GM18505 (cell line): ENCODE data around the gene MOV10L1.

Experiments
- ATAC-seq: cut with Tn5 transposase; IDR thresholded peaks from one replicate; pipeline ENCODE4 v1.9.1; 2021; ENCODE audit not compliant: unreplicated experiment
- POLR2A ChIP-seq: IDR thresholded peaks from 4 replicates; pipeline ENCODE4 v1.6.1; 2011; ENCODE audit warnings: borderline replicate concordance; ENCODE audit not compliant: insufficient read depth, insufficient read length; ENCODE audit errors: extremely low read depth

Gene MOV10L1

DNA sequence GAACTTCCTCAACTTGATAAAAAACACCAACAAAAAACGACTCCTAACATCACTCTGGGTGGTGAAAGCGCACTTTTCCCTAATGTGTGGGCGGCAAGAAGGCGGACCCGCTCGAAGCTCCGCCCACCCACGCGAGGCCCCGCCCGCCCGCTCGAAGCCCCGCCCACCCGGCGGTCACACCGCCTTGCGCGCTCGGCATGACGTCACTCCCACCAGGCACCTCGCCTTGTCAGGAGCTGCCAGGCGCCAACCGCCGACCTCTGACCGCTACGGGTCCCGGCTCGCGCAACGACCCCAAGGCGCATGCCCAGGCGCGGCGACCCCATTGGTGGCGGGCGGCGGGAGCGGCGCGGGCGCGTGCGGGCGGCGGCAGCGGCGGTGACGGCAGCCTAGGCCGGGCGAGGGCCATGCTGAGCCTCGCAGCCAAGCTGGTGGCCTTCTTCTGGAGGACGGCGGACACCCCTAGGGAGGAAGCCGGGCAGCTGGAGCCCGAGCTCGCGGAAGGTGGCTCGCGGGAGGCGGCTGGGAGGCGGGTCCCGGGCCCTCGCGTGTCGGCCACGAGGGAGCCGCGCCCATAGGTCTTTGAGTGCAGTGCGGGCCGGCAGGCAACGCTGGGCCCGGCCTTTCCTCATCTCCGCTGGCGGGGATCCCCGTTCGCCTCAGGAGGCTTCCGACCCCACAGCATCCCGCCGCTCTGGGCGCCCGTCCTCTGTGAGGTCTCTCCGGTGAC, at the start of gene MOV10L1:
Gene MOV10L1, plus strand, starts transcription at position 325 of the 730 bp plus-strand sequence. Its CDS starts 83 bp downstream, at position 408.
- no peak for TF ChIP-seq POLR2A
- ATAC-seq: no peak

DNA sequence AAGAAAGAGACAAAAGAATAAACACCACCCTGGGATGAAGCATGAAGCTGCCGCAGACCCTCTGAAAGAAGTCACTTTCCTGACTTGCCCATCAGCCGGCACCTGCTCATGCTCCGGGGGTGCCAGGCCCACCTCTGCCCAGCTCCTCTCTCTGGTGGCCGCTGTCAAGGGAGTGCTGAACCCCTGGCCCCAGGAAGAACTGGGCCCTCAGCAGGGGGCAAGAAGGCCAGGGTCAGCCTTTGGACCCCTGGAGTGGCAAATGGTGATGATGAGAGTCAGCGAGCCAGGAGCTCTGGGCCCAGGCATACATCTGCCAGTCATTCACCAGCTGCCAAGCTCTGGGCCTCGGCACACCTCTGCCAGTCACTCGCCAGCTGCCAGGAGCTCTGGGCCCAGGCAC, 49.1 kb upstream of the MOV10L1 start:
- TF ChIP-seq POLR2A: no peak
- no peak for ATAC-seq

- TF ChIP-seq POLR2A: no peak
- no peak for ATAC-seq
Observed at GRCh38 chr22:50041361-50042065, 48.3 kb upstream of the MOV10L1 start.

- ATAC-seq: no peak
- TF ChIP-seq POLR2A: no peak
Observed at GRCh38 chr22:50044485-50045118, 45.2 kb upstream of the MOV10L1 start.

- no peak for ATAC-seq
- no peak for TF ChIP-seq POLR2A
Observed at GRCh38 chr22:50045211-50046018, 44.4 kb upstream of the MOV10L1 start.

DNA sequence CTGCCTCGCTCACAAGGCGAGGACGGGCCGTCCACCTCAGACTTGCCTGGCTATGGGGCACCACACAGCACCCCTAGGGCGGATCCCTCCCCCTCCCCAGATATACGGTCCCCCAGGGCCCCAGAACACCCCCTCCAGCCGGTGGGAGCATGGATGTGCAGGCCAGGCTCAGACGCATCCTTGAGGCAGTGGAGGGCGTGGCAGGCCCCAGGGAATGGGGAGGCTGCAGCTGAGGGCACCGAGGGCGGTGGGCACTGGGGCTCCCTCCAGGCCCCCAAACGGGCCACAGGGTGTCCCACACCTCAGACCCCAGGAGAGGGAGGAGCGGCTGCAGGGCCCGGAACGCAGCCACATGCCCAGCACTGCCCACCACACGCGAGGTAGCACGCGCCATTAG, 43.8 kb upstream of the MOV10L1 start:
- TF ChIP-seq POLR2A: no peak
- ATAC-seq: no peak

DNA sequence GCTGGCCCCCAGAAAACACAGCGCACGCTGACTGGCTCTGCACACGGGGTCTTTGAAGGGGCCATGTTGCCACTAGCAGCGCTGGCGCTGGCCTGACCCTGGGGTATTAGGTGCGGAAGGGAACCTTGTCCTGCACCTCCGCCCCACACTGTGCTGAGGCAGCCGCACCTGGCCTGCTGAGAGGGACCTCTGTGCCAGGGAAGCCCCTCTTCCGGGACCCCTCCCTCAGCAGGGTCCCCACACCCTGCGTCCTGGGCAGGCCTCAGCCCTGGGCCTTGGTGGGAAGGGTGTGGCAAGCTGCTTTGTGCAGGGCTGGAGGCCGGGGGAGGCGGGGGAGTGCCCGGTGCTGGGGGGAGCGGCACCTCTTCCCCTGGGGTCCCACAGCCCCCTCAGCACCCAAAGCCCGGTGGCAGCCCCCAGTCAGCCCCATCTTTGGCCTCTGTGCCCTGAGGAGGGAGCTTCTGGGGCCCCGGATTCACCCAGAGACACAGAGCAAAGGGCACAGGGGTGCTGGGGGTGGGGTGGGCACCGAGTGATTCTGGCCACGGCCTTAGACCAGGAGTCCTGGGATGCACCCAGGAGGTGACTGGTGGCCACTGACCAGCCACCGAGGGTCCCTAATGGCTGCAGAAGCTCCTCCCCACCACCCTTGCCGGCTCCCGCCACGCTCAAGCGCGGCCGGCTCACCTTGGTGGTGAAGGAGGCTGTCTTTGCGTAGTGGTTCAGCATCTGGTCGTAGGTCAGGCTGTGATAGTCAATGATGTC, 43.1 kb upstream of the MOV10L1 start:
- TF ChIP-seq POLR2A: no peak
- ATAC-seq: no peak

- TF ChIP-seq POLR2A: no peak
- no peak for ATAC-seq
Observed at GRCh38 chr22:50047346-50047745, 42.5 kb upstream of the MOV10L1 start.

DNA sequence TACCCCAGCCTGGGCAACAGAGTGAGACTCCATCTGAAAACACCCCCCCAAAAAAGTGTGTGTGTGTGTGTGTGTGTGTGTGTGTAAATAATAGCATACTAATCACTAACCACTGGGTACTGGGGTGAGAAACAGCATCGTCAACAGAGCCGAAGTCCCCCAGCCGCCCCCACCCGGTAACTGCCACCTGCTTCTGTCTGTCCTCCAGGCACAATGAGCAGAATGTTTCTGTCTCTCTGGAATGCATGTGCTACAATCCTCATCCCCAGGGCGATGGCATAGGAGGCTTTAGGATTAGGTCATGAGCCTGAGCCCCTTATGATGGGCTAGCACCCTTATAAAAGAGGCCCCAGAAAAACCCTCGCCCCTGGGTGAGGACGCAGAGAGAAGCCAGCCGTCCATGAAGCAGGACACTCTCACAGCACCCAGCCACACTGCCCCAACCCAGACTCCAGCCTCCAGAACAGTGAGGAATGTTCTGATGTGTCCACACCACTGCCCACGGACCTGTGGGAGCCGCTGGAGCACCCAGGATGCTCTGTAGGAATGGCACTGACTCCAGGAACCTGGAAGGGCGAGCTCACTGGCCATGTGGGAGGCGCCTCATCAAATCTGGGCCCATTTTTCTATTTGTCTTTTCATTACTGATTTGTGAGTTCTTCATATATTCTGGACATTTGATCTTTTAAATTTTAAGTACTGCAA, 41.6 kb upstream of the MOV10L1 start:
- no peak for ATAC-seq
- no peak for TF ChIP-seq POLR2A

GRCh38 chr22:50048836-50049235, 41.0 kb upstream of the MOV10L1 start:
- no peak for TF ChIP-seq POLR2A

DNA sequence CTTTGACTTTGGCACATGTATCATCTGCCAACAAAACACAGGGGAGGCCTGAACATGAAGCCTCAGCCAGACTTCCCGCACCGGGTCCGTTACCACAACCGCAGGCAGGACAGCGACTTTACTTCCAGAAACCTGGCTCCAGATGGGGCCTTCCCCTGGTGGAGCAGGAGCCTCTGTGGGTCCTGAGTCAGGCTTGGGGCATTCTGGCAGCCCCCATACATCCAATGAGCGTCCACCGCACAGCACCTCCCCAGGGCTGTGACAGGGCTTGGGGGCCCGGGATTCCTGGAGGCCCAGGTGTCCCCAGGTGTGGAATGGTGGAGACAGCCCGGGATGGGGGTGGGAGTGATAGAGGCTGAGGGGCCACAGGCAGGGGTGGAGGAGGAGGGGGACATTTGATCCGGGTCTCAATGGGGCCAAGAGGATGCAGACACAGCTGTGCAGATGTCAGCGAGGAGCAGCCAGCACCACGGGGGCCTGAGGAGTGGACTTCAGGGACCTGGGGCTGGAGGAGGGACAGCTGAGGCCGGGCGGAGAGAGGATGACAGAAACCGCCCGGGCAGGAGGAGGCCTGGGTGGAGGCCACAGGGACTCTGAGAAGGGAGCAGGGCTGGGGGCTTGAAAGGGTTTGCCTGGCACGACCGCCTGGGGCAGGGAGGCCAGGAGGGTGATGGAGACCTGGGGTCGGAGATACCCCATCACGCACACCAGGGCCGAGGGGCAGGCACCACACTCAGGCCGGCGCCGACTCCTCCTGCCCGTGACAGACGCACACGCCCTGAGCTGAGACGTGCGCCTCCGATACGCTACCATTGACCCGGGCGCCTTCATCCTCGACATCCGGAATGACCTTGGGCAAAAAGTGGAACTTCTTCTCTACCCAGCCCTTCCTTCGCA, 40.3 kb upstream of the MOV10L1 start:
- ATAC-seq: no peak
- TF ChIP-seq POLR2A: no peak

More at GRCh38 chr22:50048836-50049235, 41.0 kb upstream of the MOV10L1 start:
- no peak for ATAC-seq

- ATAC-seq: no peak
- no peak for TF ChIP-seq POLR2A
Observed at GRCh38 chr22:50051930-50052329, 37.9 kb upstream of the MOV10L1 start.

- ATAC-seq: no peak
- TF ChIP-seq POLR2A: no peak
Observed at GRCh38 chr22:50053861-50054260, 35.9 kb upstream of the MOV10L1 start.
